Measurements from ENCODE around the gene RBM22.
"Not testable (repeated sequence)": the region's sequence is repeated elsewhere in the genome, so short reads cannot be mapped to it uniquely, and the experiment has no call there.

DNA sequence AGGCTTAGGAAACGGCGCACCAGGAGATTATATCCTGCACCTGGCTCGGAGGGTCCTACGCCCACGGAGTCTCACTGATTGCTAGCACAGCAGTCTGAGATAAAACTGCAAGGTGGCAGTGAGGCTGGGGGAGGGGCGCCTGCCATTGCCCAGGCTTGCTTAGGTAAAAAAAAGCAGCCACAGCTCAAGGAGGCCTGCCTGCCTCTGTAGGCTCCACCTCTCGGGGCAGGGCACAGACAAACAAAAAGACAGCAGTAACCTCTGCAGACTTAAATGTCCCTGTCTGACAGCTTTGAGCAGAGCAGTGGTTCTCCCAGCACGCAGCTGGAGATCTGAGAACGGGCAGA is 42.3 kb upstream of the RBM22 start:
- TF ChIP-seq, protein P1, sequence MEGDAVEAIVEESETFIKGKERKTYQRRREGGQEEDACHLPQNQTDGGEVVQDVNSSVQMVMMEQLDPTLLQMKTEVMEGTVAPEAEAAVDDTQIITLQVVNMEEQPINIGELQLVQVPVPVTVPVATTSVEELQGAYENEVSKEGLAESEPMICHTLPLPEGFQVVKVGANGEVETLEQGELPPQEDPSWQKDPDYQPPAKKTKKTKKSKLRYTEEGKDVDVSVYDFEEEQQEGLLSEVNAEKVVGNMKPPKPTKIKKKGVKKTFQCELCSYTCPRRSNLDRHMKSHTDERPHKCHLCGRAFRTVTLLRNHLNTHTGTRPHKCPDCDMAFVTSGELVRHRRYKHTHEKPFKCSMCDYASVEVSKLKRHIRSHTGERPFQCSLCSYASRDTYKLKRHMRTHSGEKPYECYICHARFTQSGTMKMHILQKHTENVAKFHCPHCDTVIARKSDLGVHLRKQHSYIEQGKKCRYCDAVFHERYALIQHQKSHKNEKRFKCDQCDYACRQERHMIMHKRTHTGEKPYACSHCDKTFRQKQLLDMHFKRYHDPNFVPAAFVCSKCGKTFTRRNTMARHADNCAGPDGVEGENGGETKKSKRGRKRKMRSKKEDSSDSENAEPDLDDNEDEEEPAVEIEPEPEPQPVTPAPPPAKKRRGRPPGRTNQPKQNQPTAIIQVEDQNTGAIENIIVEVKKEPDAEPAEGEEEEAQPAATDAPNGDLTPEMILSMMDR (IDR thresholded peaks at IDR 0.05; ENCODE audit: poor library complexity, severe bottlenecking): not testable (repeated sequence)
- TF ChIP-seq EZH2 (IDR thresholded peaks at IDR 0.05; ENCODE audit: borderline replicate concordance, insufficient read depth, low read length, poor library complexity, severe bottlenecking); SMC3 (conservative IDR thresholded peaks at IDR 0.05; ENCODE audit: poor library complexity); POLR2AphosphoS5 (IDR thresholded peaks at IDR 0.05); EP300 (conservative IDR thresholded peaks at IDR 0.05; ENCODE audit: poor library complexity, severe bottlenecking); RAD21 (conservative IDR thresholded peaks at IDR 0.05); TAF1 (IDR thresholded peaks at IDR 0.05; ENCODE audit: low read depth): not testable (repeated sequence)
- TF ChIP-seq, protein P2, sequence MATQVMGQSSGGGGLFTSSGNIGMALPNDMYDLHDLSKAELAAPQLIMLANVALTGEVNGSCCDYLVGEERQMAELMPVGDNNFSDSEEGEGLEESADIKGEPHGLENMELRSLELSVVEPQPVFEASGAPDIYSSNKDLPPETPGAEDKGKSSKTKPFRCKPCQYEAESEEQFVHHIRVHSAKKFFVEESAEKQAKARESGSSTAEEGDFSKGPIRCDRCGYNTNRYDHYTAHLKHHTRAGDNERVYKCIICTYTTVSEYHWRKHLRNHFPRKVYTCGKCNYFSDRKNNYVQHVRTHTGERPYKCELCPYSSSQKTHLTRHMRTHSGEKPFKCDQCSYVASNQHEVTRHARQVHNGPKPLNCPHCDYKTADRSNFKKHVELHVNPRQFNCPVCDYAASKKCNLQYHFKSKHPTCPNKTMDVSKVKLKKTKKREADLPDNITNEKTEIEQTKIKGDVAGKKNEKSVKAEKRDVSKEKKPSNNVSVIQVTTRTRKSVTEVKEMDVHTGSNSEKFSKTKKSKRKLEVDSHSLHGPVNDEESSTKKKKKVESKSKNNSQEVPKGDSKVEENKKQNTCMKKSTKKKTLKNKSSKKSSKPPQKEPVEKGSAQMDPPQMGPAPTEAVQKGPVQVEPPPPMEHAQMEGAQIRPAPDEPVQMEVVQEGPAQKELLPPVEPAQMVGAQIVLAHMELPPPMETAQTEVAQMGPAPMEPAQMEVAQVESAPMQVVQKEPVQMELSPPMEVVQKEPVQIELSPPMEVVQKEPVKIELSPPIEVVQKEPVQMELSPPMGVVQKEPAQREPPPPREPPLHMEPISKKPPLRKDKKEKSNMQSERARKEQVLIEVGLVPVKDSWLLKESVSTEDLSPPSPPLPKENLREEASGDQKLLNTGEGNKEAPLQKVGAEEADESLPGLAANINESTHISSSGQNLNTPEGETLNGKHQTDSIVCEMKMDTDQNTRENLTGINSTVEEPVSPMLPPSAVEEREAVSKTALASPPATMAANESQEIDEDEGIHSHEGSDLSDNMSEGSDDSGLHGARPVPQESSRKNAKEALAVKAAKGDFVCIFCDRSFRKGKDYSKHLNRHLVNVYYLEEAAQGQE (IDR thresholded peaks at IDR 0.05; ENCODE audit: borderline replicate concordance): not testable (repeated sequence)

All from neural cell (in vitro differentiated cells).